Measurements from ENCODE around the gene SOCS3.
A peak's percentile ranks its signal among the peaks of the same experiment; 100 is the strongest.

The SOCS3 gene

DNA sequence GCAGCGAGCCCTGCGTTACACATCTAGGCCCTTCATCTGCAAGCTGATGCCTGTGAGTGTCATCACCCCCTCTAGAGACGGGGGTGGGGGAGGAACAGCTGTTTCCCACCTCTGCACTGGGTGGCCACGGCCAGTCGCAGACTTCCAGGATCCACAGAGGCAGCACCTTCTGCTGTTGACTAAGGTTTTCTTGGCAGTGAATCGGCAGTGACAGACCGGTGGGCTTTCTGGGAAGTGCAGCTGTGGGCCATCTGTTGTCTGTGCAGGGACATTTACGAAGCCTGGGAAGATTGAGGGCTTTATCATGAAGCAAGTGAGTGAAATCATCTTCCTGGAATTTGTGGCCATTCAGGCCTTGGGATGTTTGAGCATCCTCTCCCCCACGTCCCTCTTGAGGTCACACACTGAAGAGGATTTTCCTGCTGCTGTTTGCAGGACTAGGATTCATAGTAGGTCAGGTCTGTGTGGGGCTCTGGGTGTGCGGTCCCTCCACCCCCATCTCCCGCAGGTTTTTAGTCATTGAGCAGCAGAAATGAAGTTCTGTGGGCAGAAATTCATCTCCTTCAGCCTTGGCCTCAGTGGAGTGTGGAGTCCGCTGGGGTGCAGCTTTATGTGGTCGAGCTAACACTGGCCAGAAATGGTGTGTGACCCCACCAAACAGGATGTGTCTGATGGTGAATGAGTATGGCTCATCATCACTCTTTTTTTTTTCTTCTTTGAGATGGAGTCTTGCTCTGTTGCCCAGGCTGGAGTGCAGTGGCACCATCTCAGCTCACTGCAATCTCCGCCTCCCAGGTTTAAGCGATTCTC, 30.6 kb upstream of the SOCS3 start:
- peak; percentile 55 for DNase-seq (ENCODE audit: low spot score)

DNA sequence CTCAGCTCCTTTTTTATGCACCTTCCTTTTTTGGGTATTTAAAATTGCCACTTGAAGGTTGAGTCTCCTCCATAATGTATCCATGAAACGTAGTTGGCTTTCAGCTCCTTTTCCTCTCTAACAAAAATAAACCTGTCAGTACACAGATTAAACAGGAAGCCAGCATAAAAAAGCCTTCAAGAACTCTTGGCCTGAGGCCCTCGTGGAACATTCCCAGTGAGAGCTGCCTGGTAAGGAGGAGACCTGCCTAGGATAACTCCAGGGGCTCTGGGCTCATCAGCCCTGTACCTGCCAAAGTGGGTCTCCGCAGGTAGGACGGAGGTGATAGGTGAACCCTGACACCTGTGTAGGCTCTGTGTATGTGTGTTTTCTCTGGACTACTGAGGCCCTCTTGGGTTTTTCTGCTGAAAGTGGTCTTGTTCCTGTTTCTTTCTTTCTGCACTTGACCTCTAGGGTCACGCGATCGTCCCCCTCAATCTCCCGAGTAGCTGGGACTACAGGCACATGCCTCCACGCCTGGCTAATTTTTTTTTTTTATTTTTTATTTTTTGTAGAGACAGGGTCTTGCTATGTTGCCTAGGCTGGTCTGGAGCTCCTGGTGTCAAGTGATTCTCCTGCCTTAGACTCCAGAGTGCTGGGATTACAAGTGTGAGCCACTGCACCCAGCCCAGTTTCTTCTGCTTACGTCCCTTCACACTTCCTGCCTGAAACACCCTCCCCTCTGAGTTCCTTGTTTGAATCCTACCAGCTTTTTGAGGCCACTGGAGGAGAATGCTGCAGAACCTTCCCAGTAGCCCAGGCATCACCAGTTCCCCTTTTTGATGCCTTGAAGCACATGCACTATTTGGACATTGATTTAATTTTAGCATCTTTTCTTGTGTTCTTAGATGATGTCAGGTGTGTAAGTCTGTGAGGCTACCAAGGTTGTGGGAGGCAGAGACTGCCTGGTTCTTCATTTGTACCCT, 28.4 kb upstream of the SOCS3 start:
- DNase-seq (ENCODE audit: low spot score), result no peak

DNA sequence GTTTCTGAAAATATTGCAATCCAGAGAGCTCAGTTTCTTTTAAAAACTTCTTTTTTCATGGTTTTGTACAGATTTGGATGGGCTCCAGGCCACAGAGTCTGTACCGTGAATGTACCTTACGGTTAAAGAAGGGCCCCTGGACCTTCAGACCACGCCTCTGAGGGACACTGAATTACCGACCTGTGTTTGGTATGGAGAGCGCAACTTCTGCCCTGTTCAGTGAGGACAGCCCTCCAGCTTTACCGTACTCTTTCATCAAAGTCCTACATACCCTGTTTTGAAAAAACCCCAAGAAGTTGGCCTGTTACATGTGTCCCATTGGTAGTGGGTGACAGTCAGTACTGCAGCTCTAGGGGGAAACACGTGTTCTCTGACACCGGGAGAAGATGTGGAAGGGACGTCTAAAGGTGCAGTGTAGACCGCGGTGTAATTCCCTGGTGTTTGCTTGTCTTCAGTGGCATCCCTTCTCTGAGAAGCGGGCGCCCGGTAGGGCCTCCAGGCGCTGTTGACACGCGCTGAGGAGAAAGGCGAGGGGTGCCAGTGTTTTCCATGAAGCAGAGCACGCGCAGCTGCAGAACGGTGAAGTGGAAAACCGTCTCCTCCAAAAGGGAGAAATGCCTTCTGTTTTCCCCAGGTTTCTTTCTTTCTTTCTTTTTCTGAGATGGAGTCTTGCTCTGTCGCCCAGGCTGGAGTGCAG, 24.8 kb upstream of the SOCS3 start:
- no peak for DNase-seq (ENCODE audit: low spot score)

DNA sequence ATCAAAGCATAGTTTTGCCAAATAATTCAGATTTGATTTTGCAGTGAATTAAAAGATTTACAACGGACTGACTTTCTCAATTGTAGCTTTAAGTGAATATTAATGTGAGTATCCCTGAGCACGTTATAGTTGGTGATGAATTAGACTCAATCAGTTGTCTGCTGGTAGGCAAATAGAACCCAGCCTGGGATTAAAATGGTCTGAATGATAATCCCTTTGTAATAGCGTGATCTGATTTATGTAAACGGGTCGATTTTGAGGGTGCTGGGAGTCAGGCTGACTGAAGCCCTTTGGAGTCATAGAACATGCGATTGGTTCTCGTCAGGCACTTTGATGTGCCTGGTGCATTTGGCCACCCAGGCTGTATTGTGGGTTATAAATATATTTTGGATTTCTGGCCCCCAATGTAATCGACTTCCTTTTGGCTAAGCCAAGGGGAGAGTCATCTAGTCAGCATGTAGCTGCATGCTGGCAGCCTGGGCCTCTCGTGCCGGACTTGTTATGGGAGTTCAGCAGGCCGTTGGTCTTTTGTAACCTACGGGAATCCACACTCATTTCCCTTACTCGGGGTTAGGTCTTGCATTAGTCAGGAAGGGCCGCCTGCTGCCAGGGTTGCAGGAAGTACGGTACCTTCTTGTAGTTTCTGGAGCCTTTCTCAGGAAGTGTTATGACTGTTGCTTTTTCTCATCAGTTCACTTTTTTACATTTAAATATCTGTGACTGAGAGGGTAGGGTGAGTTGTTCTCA, 24.0 kb upstream of the SOCS3 start:
- DNase-seq (ENCODE audit: low spot score), result no peak

DNA sequence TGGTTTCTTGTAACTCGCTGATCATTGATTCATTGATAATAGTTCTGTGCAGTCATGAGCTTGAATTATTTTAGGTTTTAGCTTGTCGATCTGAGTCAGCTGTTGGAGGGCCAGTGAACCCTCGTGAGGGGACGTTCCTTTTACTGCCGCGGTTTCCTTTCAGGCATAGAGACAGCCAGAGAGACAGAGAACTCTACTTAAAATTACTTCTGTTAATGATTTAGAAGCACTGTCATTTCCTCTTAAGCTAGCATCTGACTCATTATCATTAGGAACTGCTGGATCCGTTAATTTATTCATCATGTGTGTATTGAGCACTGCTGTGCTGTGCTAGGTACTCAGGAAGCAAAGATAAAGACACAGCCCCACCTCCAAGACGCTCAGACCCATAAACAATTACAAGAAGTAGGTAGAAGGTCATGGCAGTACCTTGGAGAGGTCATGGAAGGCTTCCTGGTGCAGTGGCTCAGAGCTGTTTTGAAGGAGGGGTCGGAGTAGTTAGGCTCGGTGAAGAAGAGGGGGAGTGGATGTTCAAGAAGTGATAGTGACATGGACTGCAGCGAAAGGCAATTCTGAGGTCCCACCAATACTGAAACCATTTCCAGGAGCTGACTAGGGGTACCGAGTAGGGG, 21.8 kb upstream of the SOCS3 start:
- no peak for DNase-seq (ENCODE audit: low spot score)

DNA sequence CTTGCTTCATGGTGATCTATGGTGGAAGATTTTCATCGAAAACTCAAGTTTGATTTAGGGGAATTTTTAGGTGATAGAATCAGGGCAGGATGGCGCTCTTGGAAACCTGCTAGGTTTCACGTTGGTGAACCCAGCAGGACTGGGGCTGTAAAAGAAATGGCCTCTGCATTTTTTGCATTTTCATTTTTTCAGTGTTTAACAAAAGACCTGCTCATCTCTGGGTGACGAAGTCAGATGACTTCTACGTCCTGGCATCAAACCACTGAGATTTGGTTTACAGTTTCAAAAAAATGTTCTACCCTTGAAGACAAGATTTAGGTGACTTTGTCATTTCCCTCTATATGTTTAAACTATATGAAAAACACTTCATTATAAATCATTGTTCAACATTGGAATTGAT, 20.5 kb upstream of the SOCS3 start:
- DNase-seq (ENCODE audit: low spot score), result no peak

DNA sequence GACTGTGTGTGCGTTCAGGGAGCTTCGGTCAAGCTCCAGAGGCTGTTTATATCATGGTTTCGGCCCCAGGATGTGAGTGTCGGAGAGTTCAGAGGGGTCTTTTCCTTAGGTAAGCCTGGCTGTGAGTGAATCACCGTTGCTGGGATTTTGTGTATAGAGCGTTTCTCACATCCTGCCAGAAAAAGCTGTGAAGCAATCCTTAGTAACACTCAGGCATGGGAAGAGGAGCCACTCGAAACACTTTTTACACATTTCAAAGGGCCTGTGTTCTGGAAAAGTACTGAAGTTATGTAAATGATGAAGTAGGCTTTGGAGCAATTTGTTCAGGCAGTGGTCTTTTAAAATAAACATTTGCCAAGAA, 19.2 kb upstream of the SOCS3 start:
- peak; percentile 92 for DNase-seq (ENCODE audit: low spot score)

DNA sequence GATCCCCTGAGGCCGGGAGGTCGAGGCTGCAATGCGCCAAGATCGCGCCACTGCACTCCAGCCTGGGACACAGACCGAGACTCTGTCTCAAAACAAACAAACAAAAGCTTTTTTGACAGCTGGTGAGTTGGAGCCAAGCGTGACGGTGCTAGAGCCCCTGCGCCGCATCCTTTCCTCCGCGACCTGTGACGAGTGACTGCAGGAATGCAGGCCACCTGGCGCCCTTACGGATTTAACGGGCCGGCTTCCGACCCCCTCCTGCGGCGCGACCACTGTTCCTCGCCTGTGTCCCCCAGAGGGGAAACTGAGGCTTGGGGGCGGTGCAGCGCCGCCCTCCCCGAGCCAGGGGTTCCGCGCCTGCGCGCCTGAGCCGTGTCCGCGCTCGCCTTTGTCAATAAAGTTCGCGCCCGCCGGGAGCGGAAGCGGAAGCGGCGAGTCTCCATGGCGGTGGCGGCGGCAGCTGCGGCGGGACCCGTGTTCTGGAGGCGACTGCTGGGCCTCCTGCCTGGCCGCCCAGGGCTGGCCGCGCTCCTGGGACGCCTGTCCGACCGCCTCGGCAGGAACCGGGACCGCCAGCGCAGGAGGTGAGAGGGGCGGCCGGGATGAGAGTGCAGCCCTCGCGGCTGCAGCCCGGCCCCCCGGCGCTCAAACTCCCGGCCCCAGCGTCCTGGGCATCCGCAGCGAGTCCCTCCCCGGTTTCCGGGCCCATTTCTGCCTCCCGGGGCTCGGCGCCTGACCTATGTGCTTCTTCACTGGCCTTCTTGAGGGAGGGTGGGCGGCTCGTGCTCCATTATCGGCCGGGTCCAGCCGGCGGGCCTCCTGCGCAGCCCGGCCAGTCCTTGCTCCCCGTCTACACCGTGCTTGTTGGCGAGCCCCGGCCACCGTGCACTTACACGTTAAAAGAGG, 18.6 kb upstream of the SOCS3 start, which contains the start of gene PGS1:
TSS of gene PGS1 (plus strand) at position 425 of the 906 bp plus-strand sequence. CDS start at position 442, 17 bp downstream.
- peak; percentile 78 for DNase-seq (ENCODE audit: low spot score)

DNA sequence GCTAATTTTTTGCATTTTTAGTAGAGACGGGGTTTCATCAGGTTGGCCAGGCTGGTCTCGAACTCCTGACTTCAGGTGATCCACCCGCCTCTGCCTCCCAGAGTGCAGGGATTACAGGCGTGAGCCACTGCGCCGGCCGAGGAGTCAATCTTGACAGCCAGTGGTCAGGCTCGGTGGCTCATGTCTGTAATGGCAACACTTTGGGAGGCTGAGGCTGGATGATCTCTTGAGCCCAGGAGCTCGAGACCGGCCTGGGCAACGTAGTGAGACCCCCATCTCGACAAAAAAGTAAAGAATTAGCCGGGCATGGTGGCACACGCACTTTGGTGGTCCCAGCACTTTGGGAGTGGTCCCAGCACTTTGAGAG, 18.0 kb upstream of the SOCS3 start:
- peak; percentile 41 for DNase-seq (ENCODE audit: low spot score)

DNA sequence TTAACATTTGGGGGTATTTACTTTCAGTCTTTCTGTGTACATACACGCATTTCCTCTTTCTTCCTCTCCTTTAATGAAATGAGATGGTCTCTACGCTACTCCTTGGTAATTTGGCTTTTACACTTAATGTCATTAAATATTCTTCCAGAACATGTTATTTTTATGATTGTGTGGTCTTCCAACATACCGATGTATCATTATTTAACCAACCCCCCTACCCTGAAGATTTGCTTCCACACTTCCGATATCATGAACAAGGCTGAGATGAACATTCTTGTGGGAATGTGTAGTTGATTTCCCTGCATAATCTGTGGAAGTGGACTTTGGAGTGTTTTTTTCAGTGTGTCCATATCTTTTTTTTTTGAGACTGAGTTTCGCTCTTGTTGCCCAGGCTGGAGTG, 16.3 kb upstream of the SOCS3 start:
- no peak for DNase-seq (ENCODE audit: low spot score)

DNA sequence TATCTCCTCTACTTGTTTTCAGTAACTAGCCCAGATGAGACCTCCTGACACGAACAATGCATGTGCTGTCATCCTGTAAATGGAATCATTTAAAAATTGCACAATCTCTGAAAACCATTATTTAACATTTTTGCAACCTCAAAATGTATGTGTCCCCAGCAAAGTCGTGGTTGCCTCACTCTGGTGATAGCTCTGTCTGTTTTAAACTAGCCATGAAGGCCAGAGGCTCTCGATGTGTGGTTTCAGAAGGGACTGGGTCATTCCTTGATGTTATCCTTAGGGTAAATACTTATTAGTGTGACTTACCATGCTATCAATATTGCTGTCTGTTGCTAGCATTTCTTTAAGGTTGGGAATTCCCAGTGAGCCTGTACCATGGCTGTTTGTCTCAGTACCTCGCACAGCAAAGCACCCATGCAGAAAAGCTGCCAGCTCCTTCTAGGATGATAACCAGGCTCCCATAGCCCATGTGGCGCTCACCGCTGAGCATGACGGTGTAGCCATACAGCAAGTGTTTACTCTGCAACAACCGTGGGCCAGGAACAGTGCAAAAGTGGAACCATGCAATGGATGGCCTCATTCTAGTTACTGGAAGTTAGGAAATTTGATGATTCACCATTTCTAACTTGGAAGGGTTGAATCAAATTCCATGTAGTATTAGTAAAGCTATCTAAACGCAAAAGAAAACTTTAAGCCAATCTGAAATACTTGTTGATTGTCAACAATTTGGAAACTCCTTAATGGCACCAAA, 15.7 kb upstream of the SOCS3 start:
- DNase-seq (ENCODE audit: low spot score), result no peak

DNA sequence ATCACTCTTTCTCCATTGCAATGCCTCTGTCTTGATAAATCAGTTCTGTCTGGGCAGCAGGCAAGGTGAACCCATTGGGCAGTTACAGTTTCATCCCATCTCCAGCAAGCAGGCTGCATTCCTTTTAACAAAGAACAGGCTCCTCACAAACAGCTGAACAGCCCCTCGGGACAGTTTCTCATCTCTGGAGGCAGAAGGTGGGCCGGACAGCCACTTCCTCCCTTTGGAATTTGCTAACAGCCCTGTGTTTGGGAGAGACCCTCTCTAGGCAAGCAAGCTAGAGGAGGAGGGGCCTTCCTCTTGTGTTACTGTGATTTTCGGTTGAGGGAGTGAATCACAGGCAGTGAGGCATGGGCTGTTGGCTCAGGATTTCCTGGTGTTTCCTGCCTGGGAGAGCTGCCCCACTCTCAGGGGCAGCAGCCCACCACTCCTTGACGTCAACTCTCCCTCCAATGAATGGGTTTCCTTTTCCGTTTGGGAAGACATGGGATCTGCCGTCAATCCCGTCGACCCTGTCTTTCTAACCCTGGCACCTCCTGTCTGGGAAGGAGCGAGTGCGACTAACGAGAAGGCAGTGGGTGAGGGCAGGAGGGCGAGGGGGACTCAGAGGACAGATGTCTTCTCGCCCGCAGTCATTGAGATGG, 14.9 kb upstream of the SOCS3 start:
- no peak for DNase-seq (ENCODE audit: low spot score)

DNA sequence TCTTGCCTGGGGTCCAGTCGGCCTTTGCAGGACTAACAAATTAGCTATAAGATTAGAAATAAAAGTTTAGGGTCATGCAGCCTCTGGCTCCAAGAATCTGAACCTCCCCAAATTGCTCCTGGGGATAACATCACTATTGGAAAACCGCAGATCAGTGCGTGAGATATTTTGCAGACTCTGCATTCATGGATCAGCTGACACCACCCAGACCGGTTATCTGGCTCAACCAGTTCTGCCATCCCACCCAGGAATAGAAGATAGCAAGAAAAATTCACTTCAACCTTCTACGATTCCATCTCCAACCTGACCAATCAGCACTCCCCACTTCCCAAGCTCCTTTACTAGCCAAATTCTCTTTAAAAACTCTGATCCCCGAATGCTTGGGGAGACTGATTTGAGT, 14.3 kb upstream of the SOCS3 start:
- DNase-seq (ENCODE audit: low spot score), result no peak

DNA sequence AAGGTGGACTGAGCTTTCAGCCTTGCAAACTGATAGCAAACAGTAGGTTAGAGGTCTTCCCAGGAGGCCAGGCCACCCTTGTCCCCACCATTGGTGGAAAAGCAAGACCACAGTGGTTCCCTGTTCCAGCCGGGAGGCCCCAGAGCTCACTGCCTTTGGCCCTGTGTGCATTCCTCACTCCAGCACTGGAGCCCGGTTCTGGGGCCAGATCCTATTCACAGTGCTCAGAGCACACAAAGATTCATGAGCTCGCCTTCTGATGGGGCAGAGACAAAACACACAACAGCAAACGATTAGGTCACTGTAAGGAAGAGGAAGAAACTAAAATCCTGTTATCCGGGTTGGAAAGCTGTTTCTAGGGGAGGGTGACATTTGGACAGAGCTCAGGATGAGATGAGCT, 13.0 kb upstream of the SOCS3 start:
- DNase-seq (ENCODE audit: low spot score), result no peak

DNA sequence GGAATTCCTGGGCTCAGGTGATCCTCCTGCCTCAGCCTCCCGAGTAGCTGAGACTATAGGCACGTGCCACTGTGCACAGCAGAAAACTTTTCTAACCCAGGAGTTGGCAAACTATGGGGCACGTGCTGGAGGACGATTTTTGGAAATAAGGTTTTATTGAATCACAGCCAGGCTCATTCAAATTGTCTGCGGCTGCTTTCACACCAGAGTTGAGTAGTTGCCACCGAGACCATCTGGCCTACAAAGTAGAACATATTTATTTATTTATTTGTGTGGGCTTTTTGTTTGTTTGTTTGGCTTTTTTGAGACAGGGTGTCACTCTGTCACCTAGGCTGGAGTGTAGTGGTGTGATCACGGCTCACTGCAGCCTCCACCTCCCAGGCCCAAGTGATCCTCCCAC, 11.2 kb upstream of the SOCS3 start:
- DNase-seq (ENCODE audit: low spot score), result no peak

DNA sequence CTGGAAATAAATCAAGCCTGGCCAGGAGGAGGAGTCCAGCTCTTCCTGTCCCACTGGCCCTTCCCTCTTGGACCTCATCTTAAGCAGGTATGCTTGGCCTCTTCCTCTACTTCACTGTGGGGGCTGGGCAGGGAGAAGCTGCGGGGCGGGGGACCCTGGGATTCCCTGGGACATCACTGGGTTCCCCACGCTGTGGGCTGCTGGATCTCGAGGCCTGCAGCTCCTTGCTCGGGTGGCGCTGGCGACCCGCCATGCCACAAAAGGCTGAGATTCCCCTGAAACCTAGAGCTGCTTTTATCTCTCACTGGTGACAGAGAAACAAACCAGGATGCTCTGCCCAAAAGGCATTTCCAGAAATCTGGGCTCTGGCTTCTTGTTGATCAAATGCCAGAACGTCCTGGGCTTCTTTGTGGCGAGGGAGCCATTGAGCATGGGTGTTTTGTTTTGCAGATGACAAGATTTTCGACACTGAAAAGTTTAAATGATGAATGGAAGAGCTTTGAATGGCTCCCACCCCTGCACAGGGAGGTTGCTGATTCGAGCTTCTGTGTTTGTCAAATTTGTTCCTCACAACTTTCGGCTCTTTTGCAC, 10.0 kb upstream of the SOCS3 start:
- DNase-seq (ENCODE audit: low spot score), result no peak

DNA sequence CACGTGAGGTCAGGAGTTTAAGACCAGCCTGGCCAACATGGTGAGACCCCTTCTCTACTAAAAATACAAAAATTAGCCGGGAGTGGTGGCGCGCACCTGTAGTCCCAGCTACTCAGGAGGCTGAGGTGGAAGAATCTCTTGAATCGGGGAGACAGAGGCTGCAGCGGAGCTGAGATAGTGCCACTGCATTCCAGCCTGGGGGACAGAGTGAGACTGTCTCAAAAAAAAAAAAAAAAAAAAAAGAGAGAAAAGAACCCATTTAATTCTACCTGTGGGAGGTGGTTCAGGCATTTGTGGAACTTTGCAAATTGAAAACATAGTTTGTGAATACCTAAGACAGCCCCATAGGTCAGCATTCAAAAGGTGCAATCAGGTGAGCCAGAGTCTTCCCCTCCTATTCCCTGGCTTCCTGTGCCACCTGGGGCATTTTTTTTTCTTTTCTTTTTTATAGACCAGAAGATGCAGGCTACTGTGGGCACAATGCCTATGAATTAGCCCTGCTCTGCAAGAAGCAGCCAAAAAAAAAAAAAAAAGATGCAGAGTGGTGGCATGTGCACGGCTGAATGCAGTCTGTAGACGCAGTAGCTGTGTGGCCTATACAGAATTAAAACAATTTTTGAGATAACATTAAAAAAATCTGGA, 9.1 kb upstream of the SOCS3 start:
- DNase-seq (ENCODE audit: low spot score), result no peak

DNA sequence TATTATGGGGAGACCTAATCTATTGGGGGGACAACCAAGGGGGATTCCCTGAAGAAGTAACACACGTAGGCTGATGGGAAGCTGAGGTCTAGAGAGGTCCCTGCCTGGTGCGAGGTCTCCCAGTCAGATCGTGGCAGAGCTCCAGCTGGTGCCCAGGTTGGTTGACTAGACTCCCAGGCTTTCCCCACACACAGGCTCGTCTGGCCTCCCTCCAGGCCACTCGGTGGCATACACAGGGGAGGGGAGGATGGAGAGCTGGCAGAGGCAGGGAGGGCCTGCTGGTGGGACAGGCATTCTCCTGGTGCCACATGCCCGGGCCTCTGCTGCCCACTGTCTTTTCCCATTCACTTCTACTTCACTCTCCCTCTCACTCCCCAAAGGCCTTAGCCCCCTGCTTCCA, 8.5 kb upstream of the SOCS3 start:
- no peak for DNase-seq (ENCODE audit: low spot score)

Data from RKO (cell line).